Stimulated activated CD8-positive, alpha-beta memory T cell treated with anti-CD3 and anti-CD28 coated beads, Interleukin-15, amount 100 ng/mL, for 1 hour (primary cell): Measurements from ENCODE around the gene CD79A.
"Not testable (repeated sequence)": the region's sequence is repeated elsewhere in the genome, so short reads cannot be mapped to it uniquely, and the experiment has no call there.

Experiments
- DNase-seq: peaks from one replicate; pipeline ENCODE4 v3.0.0-alpha.2; 2020; ENCODE audit warnings: low read depth

The CD79A gene

GRCh38 chr19:41905273-41906002, 28.4 kb downstream of the CD79A start:
- no peak for DNase-seq

DNA sequence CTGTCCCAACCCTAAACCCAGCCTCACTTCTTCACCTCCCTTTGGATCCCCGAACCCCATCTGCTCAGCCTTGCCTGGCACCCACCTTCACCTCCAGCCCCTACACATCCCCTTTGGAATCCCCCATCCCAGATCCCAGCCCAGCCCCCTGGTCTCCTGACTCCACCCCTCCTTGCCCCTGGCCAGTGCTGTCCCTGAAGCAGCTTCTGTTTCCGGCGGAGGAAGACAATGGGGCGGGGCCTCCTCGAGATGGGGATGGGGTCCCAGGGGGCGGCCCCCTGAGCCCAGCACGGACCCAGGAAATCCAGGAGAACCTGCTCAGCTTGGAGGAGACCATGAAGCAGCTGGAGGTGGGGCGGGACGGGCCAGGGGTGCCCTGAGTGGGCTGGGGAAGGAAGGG, 29.2 kb downstream of the CD79A start:
- no peak for DNase-seq

- DNase-seq, result no peak
Measured at GRCh38 chr19:41906916-41907680, 30.0 kb downstream of the CD79A start.

GRCh38 chr19:41907994-41908615, 31.0 kb downstream of the CD79A start:
- DNase-seq, result no peak

- no peak for DNase-seq
Measured at GRCh38 chr19:41908724-41909464, 31.8 kb downstream of the CD79A start.

DNA sequence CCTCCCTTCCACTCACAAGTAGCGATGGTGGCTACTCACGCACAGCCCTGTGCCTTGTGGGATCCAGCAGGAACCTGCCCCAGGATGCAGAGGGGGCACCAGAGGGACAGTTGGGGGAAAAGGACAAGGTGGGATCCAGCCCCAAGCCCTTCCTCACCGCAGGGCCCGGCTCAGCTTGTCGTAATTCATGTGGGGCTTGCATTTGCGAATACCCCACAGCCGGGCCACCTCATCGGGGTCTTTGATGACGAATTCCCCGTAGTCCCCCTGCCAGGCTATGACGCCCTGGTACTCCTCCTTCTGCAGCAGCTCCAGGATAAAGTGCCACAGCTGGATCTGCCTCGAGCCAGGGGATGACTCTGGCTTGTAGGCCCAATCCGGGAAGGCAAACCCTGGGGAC, 32.6 kb downstream of the CD79A start:
- DNase-seq, result no peak

- DNase-seq, result no peak
Measured at GRCh38 chr19:41910240-41910991, 33.3 kb downstream of the CD79A start.

DNA sequence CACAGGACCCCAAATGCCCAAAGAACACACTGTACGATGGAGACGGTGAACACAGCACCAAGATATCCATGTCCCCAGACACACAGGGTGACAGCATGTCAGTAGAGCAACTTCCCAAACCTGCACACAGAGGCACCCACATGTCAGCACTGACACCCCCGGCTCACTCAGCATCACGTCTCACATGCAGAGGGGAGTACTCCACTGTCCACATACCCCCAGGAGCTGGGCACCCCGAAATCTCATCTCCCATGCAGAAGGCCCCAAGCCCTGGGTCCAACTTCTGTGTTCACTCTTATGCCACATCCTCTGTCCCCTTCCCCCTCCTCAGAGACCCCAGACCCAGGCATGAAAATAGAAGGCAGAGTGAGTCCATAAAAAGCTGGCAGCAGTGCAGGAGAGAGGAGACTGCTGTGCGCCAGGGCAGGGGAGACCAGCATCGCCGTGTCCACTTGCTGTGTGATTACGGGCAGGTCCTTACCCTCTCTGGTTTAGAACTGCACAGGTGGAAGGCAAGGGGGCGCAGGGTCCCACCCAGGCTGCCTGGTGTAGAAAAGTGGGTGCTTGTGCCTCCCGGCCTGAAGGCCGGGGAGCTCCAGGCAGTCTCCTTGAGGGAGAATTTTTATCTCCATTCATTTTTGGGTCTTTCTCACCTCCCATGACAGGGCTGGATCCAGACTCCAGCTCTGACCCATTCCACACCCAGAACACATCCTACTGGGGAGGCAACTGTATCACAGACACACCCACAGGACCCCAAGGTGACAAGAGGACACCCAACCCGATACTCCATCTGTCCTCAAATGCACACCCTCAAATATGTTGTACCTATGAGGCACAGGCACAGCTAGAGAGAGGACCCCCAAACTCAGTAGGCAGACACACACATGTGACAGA, 34.2 kb downstream of the CD79A start:
- no peak for DNase-seq

DNA sequence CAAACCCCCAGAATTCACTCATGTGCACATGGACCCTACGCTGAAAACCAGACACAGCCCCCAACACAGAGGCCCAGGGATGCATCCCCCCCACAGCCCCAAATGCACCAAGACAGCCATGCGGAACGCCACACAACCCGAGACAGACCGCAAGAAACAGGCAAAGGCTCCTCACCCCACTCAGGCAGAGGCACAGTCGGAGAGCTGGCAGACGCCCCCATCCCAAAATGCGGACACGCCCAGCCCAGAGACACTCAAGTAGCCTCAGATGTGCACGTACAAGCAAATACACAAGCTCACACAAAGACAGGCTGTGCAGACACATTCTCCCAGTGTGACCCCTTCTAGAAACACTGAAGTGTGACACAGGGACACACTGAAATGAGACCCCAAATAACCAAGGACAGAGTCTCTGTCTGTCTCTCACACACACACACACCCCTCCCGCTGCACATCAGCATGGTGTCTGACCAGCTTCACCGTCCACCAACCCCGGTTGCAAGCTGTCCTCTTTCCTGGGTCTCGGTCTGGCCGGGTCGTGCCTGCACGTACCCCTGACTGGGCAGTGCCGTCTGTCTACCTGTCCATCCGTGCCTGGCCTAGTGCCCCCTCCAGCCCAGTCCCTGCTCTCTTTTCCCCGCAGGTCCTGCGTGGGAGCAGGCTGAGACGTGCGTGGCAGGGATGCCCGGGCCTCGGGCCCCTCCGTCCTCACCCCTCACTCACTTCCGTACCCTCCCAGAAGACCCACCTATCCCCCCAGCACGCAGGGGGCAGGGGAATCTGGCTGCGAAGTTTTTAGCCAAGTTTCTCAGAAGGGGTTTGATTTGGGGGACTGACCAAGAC, 35.0 kb downstream of the CD79A start:
- DNase-seq, result no peak

DNA sequence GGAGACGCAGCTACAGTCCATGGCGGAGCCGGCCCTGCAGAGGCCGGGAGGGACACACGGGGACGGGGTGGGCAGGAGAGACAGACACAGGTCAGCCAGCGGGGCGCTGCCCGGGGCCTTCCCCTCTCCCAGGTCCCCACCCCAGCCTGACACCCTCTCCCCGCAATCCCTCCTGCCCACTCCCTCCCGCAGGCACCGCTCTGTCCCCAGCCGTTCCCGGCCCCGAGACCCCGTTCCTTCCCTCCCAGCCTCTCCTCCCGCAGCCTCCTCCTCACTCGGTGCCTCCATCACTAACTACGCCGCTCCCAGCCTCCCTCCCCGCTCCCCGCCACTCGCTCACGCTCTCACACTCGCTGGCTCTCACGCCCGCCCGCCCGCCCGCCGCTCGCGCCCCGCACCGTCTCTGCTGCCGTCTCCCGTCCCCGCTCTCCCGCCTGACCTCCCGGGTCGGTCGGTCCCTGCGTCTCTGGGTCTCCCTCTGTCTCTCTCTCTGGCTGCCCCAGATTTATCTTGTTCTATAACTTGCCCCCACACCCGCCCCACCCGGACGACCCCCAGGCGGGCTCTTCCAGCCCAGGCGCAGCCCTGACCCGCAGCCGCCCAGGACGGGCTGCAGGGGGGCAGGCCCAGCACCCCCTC, 35.9 kb downstream of the CD79A start:
- no peak for DNase-seq

DNA sequence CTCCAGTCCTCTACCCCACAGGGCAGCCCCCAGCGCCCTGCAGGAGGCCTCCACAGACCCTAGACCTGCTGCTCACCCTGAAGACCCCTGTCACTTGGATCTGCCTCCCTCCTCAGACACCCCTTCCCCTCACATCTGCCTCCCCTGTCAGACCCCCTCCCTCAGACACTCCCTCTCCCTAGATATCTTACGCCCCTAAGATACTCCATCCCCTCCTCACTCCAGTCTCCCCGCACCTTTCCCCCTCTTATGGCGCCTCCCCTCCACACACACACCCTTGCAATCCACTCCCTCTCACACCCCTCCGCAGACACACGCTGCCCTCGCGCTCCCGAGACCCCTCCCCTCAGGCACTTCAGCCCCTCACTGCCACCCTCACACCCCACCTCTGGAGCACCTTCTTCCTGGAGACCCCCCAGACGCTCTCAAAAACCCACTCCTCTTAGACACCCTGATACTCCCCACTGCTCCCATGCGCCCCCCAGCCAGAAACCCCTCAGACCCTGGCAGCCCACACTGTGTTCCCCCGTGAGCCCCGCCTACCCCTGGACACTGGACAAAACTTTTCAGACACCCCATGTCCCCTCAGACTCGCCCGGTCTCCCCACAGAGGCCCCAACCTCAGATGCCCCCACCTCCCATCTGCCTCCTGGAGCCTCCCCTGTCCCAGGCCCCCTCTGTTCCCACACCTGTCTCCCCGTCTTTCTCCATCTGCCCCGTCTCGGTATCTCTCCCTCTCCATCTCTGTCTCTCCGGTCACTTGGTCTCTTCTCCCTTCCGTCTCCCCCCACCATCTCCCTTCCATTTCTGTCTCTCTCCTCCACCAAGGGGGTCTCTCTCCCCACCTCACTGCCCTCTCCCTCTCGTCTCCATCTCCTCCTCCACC, 36.7 kb downstream of the CD79A start:
- DNase-seq, result no peak

GRCh38 chr19:41914424-41914834, 37.4 kb downstream of the CD79A start:
- not testable (repeated sequence) for DNase-seq

DNA sequence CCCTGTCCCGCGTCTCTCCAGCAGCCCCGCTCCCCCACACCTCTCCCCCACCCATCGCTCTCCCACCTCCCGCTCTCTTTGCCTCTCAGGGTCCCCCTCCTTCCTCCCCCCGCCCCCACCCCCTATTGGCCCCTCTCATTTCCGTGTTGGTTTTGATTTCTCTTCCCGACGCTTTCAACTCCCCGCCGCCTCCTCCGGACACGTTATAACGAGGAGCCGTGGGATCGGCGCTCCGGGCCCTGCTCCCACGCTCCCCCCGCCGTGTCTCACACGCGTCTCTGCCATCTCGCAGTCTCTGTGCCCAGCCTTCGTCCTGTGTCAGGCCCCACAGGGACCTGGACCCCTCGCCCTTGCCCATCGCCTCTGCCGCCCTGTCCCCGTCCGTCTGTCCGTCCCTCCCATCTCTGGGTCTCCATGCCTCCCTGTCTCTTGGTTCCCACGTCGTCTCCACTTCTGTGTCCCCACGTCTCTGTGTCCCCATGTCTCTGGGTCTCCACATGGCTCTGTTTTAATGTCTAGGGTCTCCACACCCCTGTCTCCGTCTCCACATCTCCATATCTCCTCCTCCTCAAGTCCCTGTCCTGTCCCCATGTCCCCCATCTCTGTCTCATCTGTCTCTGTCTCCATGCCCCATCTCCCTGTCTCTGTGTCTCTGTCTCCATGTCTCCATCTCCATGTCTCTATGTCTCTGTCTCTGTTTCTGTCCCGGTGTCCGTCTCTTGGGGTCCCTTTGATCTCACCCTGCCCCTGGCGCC, 38.1 kb downstream of the CD79A start:
- DNase-seq, result no peak

DNA sequence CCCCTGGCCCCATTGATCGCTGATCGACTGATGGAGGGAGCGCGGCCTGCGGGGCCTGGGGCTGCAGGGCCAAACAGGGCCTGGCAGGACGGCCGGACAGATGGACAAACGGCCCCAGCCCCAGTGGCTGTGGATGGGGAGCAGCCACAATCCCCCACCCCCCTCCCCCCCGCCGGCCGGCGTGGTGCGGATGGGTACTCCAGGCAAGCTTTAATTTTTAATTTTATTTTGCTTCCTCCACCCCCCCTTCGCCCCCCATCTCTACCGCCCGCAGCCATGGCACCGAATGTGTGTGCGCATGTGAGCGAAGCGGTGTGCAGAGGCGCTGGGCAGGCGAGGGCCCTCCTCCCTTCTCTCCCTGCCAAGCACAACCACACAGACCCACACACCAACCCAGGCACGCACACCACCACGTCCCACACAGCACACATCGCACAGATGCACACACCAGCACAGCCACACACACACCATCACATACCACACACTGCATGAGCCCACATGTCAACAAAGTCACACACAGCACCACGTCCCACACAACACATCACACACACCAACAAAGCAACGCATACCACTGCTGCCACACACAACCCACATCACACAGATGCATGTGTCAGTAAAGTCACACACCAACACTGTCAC, 38.8 kb downstream of the CD79A start:
- DNase-seq, result no peak

GRCh38 chr19:41917676-41918075, 40.6 kb downstream of the CD79A start:
- DNase-seq, result no peak

DNA sequence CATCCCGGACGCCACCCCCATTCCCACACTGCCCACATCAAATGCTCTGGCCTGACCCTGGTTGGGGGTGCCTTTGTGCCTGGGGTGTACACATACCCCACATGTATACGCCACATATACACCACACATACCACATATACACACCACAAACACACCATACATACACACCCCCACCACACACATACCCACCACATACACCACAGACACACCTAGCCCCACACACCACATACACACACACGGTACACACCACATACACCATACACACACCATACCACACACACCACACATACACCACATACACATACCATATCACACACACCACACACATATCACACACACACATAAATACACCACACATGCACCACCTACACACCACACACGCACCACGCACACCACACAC, 41.0 kb downstream of the CD79A start:
- DNase-seq, result no peak

DNA sequence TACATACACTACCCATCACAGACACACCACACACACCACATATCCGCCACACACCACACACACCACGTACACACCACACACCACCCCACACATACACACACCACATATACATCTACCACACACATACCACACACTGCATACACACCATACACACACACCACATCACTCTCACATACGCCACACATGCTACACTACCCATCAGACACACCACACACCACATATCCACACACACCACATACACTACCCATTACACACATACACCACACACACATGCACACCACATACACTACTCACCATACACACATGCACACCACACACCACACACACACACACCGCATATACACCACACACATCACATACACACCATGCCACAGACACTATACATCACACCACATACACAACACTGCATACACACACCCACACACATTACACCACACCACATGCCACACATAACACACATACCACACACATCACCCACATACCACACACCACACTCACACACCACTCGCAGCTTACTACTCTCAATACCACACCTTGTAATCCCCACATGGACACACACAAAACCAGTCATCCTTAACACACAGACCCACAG, 41.7 kb downstream of the CD79A start:
- DNase-seq, result no peak
